ENCODE measurements around the gene ATP6V0C.
"Not testable (repeated sequence)": the region's sequence is repeated elsewhere in the genome, so short reads cannot be mapped to it uniquely, and the experiment has no call there.

ATP6V0C gene

DNA sequence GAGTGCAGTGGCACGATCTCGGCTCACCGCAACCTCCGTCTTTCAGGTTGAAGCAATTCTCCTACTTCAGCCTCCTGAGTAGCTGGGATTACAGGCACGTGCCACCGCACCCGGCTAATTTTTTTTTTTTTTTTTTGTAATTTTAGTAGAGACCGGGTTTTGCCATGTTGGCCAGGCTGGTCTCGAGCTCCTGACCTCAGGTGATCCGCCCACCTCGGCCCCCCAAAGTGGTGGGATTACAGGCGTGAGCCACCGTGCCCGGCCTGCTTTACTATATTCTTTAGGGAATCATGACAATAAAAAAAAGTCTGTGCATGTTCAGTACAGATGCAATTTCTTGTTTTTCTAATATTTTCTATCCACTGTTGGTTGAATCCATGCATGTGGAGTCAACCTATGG, 30.0 kb downstream of the ATP6V0C start:
- DNase-seq (ENCODE audit: low spot score) = not testable (repeated sequence)

DNA sequence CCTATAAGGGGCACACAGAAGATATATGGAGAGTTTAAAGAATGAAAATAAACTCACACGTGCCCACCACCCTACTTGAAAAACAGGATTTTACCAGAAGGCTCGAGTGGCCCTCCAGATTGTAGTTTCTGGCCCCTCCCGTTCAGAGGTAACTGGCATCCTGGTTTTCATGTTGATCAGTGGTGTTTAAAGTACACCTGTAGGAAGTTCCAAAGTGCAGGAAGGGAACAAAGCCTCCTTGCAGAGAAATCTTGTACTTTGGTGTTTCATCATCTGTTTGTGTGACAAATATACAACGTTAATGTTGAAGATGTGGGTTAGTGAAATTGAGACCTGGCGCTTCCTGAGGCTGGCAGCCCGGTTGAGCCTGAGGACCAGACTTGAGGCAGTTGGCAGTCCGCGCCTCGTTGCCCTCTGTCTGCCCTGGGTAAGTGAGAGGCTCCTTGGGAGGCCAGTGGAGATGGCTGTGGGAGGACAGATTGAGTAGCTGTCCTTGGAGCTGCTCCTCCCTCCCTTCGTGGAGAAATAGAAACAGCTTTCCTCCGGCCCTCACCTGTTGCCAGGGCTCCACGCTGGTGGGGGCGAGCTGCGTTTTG, 36.6 kb downstream of the ATP6V0C start:
- not testable (repeated sequence) for DNase-seq (ENCODE audit: low spot score)

DNA sequence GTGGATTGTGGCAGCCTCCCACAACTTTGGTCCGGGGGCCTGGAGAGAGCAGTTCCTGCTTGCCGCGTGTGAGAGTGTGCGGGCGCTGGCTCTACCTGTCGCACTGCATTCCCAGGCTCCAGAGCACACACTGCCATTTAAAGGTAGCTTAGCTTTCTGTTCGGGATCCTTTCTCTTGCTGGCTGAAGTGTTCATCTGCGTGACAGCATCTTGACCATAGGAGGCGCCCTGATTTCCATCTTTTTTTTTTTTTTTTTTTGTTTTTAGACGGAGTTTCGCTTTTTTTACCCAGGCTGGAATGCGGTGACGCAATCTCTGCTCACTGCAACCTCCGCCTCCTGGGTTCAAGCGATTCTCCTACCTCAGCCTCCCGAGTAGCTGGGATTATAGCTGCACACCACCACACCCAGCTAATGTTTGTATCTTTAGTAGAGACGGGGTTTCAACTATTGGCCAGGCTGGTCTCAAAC, 37.7 kb downstream of the ATP6V0C start:
- DNase-seq (ENCODE audit: low spot score) = not testable (repeated sequence)

DNA sequence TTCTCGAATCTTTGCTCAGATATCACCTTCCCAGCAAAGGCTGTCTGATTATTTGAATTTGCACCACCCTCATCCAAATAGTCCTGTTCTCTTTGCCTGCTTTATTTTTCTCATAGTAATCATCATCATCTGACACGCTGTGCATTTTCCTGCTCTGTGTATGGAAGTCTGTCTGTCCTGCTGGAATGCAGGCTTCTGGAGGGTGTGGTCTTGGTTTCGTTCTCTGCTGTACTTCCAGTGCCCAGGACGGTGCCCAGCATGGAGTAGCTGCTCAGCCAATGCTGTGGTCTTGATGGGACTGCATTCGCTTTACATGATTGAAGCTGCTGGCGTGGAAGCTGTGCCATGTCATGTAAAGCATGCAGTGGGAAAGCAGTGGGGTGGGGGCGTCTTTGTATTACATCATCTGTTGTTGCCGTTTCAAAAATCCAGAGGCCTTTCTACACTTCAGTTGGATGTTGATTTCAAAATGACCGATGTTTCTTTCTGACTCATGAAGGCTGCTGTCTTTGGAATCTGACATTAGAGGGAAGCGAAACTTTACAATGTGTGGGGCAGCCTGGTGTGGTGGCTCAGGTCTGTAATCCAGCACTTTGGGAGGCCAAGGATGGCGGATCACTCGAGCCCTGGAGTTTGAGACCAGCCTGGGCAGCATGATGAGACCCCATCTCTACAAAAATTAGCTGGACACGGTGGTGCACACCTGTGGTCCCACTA, 41.1 kb downstream of the ATP6V0C start:
- DNase-seq (ENCODE audit: low spot score) = not testable (repeated sequence)

DNA sequence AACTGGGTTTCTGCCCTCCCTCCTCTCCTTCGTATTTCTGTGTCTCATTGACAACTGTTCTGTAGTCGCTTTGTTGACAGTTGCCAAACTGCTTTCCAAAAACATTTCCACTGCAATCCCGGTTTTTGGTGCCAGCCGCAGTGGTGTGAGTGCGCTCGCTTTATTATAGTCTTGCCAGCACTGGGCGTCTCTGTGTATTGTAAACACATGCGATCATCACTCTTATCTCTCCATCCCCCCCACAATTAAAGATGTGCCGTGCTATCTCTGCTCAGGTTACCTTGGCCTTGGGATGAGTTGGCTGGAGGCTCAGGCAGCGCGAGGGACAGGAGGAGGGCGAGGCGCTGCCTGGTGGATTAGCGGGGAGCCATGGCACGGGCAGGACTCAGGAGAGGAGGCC, 43.4 kb downstream of the ATP6V0C start:
- not testable (repeated sequence) for DNase-seq (ENCODE audit: low spot score)

DNA sequence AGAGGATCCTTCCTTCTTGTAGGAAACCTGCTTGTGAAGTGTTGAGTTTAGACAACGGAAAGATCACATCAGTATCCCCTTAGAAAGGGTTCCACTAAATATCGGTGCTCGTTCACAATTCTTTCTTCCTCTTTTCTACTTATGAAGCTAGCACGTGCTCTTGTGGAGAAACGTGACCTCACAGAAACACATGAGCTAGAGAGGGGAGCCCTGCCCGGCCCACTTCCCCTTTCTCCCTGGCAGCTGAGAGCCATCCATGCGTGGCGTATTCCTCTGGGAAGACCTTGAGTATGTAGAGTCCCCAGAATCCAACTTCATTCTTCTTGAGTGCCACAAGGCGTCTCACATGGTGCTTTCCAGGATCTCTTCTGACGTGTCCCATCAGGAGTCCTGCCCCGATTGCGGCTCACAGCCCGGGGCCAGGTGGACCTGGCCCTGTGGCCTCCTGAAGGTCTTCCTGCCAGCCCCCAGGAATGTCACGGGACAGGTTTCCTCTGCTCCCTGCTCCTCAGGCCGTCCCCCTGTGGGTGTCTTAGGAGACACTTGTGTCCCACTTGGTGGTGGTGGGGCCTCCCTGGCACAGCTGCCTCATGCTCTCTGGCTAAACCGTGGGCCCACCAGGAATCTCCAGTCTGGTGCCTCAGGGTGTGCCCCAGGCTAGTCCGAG, 46.5 kb downstream of the ATP6V0C start:
- DNase-seq (ENCODE audit: low spot score) = not testable (repeated sequence)

DNA sequence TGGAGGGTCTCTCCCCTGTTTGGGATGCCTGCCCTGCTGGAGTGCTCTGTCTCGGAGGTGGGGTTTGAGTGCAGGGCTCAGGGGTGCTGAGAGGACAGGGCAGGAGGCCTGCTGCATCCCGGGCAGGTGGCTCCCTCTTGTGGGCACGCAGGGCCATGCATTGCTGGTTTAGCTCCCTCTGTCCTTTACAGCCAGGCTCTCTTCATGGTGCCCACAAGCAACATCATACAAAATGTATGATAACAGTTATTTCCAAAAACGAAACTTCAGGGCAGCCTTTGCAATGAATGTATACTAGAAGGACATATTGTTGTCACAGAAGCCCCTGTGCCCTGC, 47.0 kb downstream of the ATP6V0C start:
- not testable (repeated sequence) for DNase-seq (ENCODE audit: low spot score)

DNA sequence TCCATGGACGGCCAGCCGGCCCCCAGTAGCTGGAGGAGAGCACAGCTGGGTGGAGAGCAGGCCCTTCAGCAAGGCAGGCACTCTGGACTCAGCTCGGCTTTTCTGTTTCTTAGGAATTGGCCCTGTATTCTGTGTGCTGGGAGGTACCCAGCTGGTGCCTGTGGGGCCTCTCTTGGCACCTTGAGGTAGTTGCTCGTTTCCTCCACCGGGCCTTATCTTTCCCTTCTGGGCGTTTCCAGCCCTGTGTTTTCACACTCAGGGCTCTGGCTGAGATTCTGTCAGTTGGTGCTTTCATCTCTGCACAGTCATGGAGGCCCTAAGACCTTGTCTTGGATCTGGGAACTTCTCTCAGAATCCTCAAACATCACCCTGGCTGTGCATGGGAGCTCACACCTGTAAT, 53.8 kb downstream of the ATP6V0C start:
- not testable (repeated sequence) for DNase-seq (ENCODE audit: low spot score)

DNA sequence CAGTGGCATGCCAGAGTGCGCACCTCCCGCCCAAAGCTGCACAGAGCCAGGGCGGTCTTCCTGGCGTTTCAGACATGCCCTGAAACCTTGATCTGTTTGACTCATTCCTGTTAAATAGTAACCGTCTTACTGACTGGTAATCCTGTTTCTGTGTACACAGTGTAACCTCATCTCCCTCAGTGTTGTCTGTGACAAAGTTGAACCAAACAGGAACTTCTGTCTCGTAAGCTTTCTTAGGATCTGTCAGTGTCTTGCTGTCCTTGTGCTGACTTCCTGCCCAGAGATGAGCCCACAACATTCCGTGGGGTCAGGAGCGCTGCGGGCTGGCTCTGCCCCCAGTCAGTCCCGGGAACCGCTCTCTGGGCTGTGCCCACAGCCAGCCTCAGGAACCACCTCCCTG, 54.8 kb downstream of the ATP6V0C start:
- not testable (repeated sequence) for DNase-seq (ENCODE audit: low spot score)

Small RNA genes lying within 50 kb of the gene (small RNA-seq; reads per million reads assigned to genes)
- gene AC093525.1 (0 reads per million in 2 experiments), gene MIR3178 (0.05 to 0.09 reads per million in 2 experiments), gene MIR6768 (0 to 0.09 reads per million in 2 experiments)
